CD4-positive, CD25-positive, alpha-beta regulatory T cell (primary cell): ENCODE data around the gene NPRL2. TPM values are rescaled to one million over a fixed set of nuclear protein-coding genes. Genes with fewer than 3 reads are reported as not detected.

Experiments used
- ATAC-seq, 2 donors: fragments of 150-1000 bp; cut with Tn5 transposase; one replicate each; pipeline ENCODE4 v1.10.0; 2021; ENCODE audit warnings: low read depth in 2 of 2, moderate number of reproducible peaks in 2 of 2, moderate library complexity in 1 of 2
- DNase-seq, 3 donors: peaks; one replicate each; pipeline versions ENCODE4 v3.0.0 to v3.0.0-alpha.2; 2012 to 2022; ENCODE audit warnings: mixed read lengths in 1 of 3
- H3K27ac ChIP-seq: one replicate; pipeline ENCODE4 v1.7.0; 2013; ENCODE audit warnings: mild to moderate bottlenecking, low read length; ENCODE audit not compliant: insufficient read depth, poor library complexity, severe bottlenecking
- H3K27me3 ChIP-seq: one replicate; pipeline ENCODE4 v1.7.0; 2013; ENCODE audit warnings: low read length; ENCODE audit not compliant: control insufficient read depth, insufficient read depth
- H3K36me3 ChIP-seq: one replicate; pipeline ENCODE4 v1.7.0; 2013; ENCODE audit warnings: mild to moderate bottlenecking, low read length, moderate library complexity; ENCODE audit not compliant: control insufficient read depth, insufficient read depth
- H3K4me1 ChIP-seq: 2 replicates; pipeline ENCODE4 v1.7.0; 2013; ENCODE audit warnings: mild to moderate bottlenecking, low read length; ENCODE audit not compliant: insufficient read depth, control insufficient read depth, poor library complexity, severe bottlenecking
- H3K4me3 ChIP-seq: one replicate; pipeline ENCODE4 v1.7.0; 2013; ENCODE audit warnings: low read depth, mild to moderate bottlenecking, low read length, moderate library complexity
- H3K9me3 ChIP-seq, 2 experiments: 1 replicate in 1 of 2; 2 replicates in 1 of 2; pipeline ENCODE4 v1.7.0; 2013; ENCODE audit warnings: low read length in 2 of 2, mild to moderate bottlenecking in 1 of 2, moderate library complexity in 1 of 2; ENCODE audit not compliant: control insufficient read depth in 2 of 2
- H3K27ac Mint-ChIP-seq, 3 donors: one replicate each; pipeline ENCODE4 v1.8.0; 2020 to 2022; ENCODE audit warnings: mild to moderate bottlenecking in 3 of 3, mixed read lengths in 3 of 3, moderate library complexity in 2 of 3
- H3K27me3 Mint-ChIP-seq: one replicate; pipeline ENCODE4 v1.8.0; 2022; ENCODE audit warnings: mild to moderate bottlenecking, mixed read lengths
- H3K36me3 Mint-ChIP-seq: one replicate; pipeline ENCODE4 v1.8.0; 2020; ENCODE audit warnings: mixed read lengths
- H3K4me1 Mint-ChIP-seq, 4 donors: one replicate each; pipeline ENCODE4 v1.8.0; 2020 to 2022; ENCODE audit warnings: mixed read lengths in 4 of 4, mild to moderate bottlenecking in 1 of 4
- H3K4me3 Mint-ChIP-seq, 4 donors: one replicate each; pipeline ENCODE4 v1.8.0; 2020 to 2022; ENCODE audit warnings: mild to moderate bottlenecking in 4 of 4, mixed read lengths in 4 of 4, moderate library complexity in 3 of 4
- H3K9me3 Mint-ChIP-seq, 7 donors: one replicate each; pipeline ENCODE4 v1.8.0; 2020 to 2022; ENCODE audit warnings: mixed read lengths in 7 of 7, mild to moderate bottlenecking in 3 of 7, moderate library complexity in 2 of 7
- polyA plus RNA-seq, 4 donors: library from polyadenylated mRNA; unstranded; fragments of 300-500 nt; fragmentation: Illumina TruSeq; gene quantifications; one replicate each; pipeline ENCODE4 v1.2.3, GENCODE V29; 2021
- total RNA-seq: library from RNA; stranded (reverse); gene quantifications from one replicate; pipeline ENCODE4 v1.2.3, GENCODE V29; 2022

The NPRL2 gene
- total and polyA plus RNA-seq, 5 donors from 2014 or later, result 30.1 to 51.8 (median 48.2) TPM

- H3K4me3 Mint-ChIP-seq, result peak overlapping the region; percentile 13 to 84 (median 47)
These were observed 2.2 kb upstream of the NPRL2 start for GRCh38 chr3:50352781-50353180.

DNA sequence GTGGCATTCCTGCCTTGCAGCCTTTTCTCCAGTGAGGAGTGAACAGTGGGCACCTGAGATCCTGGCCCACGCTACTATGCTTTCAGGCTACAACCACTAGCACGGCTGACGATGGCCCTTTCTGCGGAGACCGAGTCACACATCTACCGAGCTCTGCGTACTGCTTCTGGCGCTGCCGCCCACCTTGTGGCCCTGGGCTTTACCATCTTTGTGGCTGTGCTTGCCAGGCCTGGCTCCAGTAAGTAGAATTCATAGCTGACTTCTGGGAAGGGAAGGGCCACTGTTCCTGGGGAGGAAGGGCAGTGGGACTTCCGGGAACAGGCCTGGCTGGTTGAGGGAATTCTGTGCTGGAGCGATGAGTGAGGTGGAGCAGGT lies 735 bp upstream of the NPRL2 start:
- Histone ChIP-seq H3K27ac (peak overlapping the region; percentile 93), H3K4me3 (peak overlapping the region; percentile 83), H3K9me3 (no peaks in the 10 kb centered on the region), H3K27me3 (no peaks in the 10 kb centered on the region), H3K4me1 (peaks cover 47% of the 10 kb centered on the region), H3K36me3 (peaks cover 50% of the 10 kb centered on the region)
- Mint-ChIP-seq H3K4me1 (peaks cover 5 to 87% (median 44%) of the 10 kb centered on the region in 4 donors), H3K9me3 (no peaks in the 10 kb centered on the region), H3K27ac (peak overlapping the region; percentile 98 to 99 (median 99)), H3K27me3 (no peaks in the 10 kb centered on the region), H3K36me3 (peaks cover 16% of the 10 kb centered on the region), H3K4me3 (peak overlapping the region; percentile 91 to 97 (median 96))
- no peak for DNase-seq
- ATAC-seq, result no peak

More at GRCh38 chr3:50352781-50353180, 2.2 kb upstream of the NPRL2 start:
- H3K9me3 ChIP-seq, result no peaks in the 10 kb centered on the region
- Mint-ChIP-seq H3K27me3 (no peaks in the 10 kb centered on the region), H3K4me1 (peaks cover 0 to 88% (median 48%) of the 10 kb centered on the region in 4 donors), H3K36me3 (peaks cover 20% of the 10 kb centered on the region), H3K27ac (peak overlapping the region in 1 of 3 donors; percentile 20), H3K9me3 (no peaks in the 10 kb centered on the region)
- H3K27me3 ChIP-seq, result no peaks in the 10 kb centered on the region
- H3K4me3 ChIP-seq, result no peak overlapping the region
- peak in 1 of 3 donors; percentile 41 for DNase-seq
- ATAC-seq, result no peak
- H3K27ac ChIP-seq, result peak overlapping the region; percentile 26
- H3K36me3 ChIP-seq, result peaks cover 51% of the 10 kb centered on the region
- H3K4me1 ChIP-seq, result peaks cover 51% of the 10 kb centered on the region

DNA sequence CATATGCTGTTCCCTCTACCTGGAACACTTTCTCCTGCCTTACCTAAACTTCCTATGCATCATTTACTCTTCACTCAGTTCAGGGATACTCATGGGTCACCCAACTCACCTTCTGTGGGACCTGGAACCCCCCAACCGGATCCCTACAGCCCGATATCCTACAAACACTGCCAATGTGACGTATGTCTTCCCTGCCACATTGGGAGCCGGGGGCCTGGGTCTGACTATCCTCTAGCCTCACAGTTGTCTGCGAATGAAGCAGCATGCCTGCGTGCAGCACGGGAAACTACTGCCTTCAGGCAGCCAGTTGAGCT lies 405 bp downstream of the NPRL2 start:
- DNase-seq, result no peak

GRCh38 chr3:50347187-50347813 lies 3.3 kb downstream of the NPRL2 start:
- Mint-ChIP-seq H3K27ac (peak overlapping the region; percentile 56 to 79 (median 69)), H3K36me3 (peaks cover 4% of the 10 kb centered on the region), H3K9me3 (no peaks in the 10 kb centered on the region), H3K4me3 (peak overlapping the region; percentile 53 to 89 (median 61)), H3K4me1 (peaks cover 5 to 84% (median 38%) of the 10 kb centered on the region in 4 donors), H3K27me3 (no peaks in the 10 kb centered on the region)
- Histone ChIP-seq H3K36me3 (peaks cover 13% of the 10 kb centered on the region), H3K27ac (peak overlapping the region; percentile 60), H3K4me1 (peaks cover 52% of the 10 kb centered on the region), H3K27me3 (no peaks in the 10 kb centered on the region), H3K4me3 (no peak overlapping the region), H3K9me3 (no peaks in the 10 kb centered on the region)
- DNase-seq (peak; percentile 73 to 88 (median 82)), ATAC-seq (peak; percentile 24 to 26)

More for the DNA sequence above, 405 bp downstream of the NPRL2 start:
- H3K27me3 Mint-ChIP-seq, result no peaks in the 10 kb centered on the region
- H3K27ac Mint-ChIP-seq, result peak overlapping the region; percentile 98 to 99 (median 99)
- H3K4me3 Mint-ChIP-seq, result peak overlapping the region; percentile 91 to 97 (median 96)
- peaks cover 48% of the 10 kb centered on the region for H3K4me1 ChIP-seq
- H3K27me3 ChIP-seq, result no peaks in the 10 kb centered on the region
- H3K4me1 Mint-ChIP-seq, result peaks cover 5 to 85% (median 42%) of the 10 kb centered on the region in 4 donors
- peak overlapping the region; percentile 93 for H3K27ac ChIP-seq
- no peak for ATAC-seq
- peak overlapping the region; percentile 81 for H3K4me3 ChIP-seq
- peaks cover 40% of the 10 kb centered on the region for H3K36me3 ChIP-seq
- no peaks in the 10 kb centered on the region for H3K9me3 ChIP-seq
- H3K36me3 Mint-ChIP-seq, result peaks cover 13% of the 10 kb centered on the region
- no peaks in the 10 kb centered on the region for H3K9me3 Mint-ChIP-seq

DNA sequence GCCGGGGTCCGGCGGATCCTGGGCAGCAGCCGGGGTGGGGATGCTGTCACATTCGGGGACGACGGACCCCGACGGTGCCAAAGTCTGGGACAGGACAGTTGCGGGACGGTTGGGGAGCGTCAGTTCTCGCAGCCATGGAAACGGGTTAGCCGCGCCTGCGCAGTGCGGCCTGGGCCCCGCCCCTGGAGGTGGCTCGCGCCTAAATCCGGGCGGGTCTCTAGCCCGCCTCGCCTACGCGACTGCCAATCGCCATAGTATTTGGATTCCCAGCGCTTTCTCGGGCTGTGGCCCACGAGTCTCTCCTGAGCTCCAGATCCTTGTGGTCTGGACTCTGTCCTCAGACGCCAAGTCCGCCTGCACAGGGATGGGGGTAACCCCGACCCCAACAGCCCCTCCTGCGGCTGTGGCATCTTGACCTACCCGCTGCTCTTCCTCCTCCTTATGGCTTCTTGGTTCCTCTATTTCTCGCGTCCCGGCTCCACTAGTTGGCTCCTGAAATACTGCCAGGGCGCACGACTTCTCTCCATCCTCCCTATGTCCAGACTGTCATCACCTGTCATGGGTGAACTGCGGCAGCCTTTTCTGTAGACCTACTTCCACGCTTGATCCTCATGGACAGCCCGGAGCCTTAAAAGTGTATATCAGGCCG lies 4.9 kb downstream of the NPRL2 start, which contains the start of gene ZMYND10:
Gene ZMYND10 (minus strand): TSS at position 147 of the 649 bp plus-strand sequence. CDS start 153 bp downstream, outside the sequence.
- Histone ChIP-seq H3K9me3 (no peaks in the 10 kb centered on the region), H3K36me3 (peaks cover 13% of the 10 kb centered on the region), H3K27me3 (no peaks in the 10 kb centered on the region), H3K4me1 (peaks cover 54% of the 10 kb centered on the region), H3K4me3 (peak within 1 kb of the TSS; percentile 37), H3K27ac (no peak within 1 kb of the TSS)
- H3K4me1 Mint-ChIP-seq, result peaks cover 5 to 79% (median 38%) of the 10 kb centered on the region in 4 donors
- H3K36me3 Mint-ChIP-seq, result peaks cover 4% of the 10 kb centered on the region
- ATAC-seq (peak in 1 of 2 donors; percentile 22), DNase-seq (peak; percentile 72 to 77 (median 74))
- no peaks in the 10 kb centered on the region for H3K27me3 Mint-ChIP-seq
- H3K4me3 Mint-ChIP-seq, result peak within 1 kb of the TSS; percentile 27 to 89 (median 70)
- peak within 1 kb of the TSS; percentile 23 to 89 (median 62) for H3K27ac Mint-ChIP-seq
- H3K9me3 Mint-ChIP-seq, result no peaks in the 10 kb centered on the region

- Histone ChIP-seq H3K9me3 (no peaks in the 10 kb centered on the region), H3K36me3 (peaks cover 13% of the 10 kb centered on the region), H3K4me1 (peaks cover 56% of the 10 kb centered on the region), H3K4me3 (no peak overlapping the region), H3K27ac (no peak overlapping the region), H3K27me3 (no peaks in the 10 kb centered on the region)
- DNase-seq, result no peak
- peaks cover 5 to 75% (median 33%) of the 10 kb centered on the region in 4 donors for H3K4me1 Mint-ChIP-seq
- no peak for ATAC-seq
- H3K9me3 Mint-ChIP-seq, result no peaks in the 10 kb centered on the region
- peak overlapping the region in 1 of 3 donors; percentile 63 for H3K27ac Mint-ChIP-seq
- H3K27me3 Mint-ChIP-seq, result no peaks in the 10 kb centered on the region
- no peak overlapping the region for H3K4me3 Mint-ChIP-seq
- H3K36me3 Mint-ChIP-seq, result peaks cover 4% of the 10 kb centered on the region
These were observed 5.6 kb downstream of the NPRL2 start for GRCh38 chr3:50345008-50345407.

- H3K9me3 ChIP-seq, result no peaks in the 10 kb centered on the region
- Mint-ChIP-seq H3K4me3 (peak overlapping the region in 2 of 4 donors; percentile 92 to 94), H3K27me3 (no peaks in the 10 kb centered on the region), H3K4me1 (peaks cover 16 to 75% (median 36%) of the 10 kb centered on the region in 4 donors), H3K36me3 (peaks cover 3% of the 10 kb centered on the region), H3K9me3 (peaks cover 0 to 2% (median 0%) of the 10 kb centered on the region in 7 donors), H3K27ac (peak overlapping the region in 1 of 3 donors; percentile 89)
- no peak overlapping the region for H3K4me3 ChIP-seq
- H3K4me1 ChIP-seq, result peaks cover 64% of the 10 kb centered on the region
- no peaks in the 10 kb centered on the region for H3K27me3 ChIP-seq
- no peak overlapping the region for H3K27ac ChIP-seq
- DNase-seq, result no peak
- peaks cover 4% of the 10 kb centered on the region for H3K36me3 ChIP-seq
- ATAC-seq, result no peak
These were observed 7.6 kb downstream of the NPRL2 start for GRCh38 chr3:50342813-50343633.
